Parathyroid adenoma (tissue), 2 donors: ENCODE results near the gene UBE2H.

Source experiments
- H2AFZ ChIP-seq: fragments of 300-600 bp; sonication (generic); one replicate; pipeline ENCODE4 v1.7.0; 2017; ENCODE audit warnings: antibody characterized with exemption, mild to moderate bottlenecking
- H3K27ac ChIP-seq: fragments of 300-600 bp; sonication (generic); one replicate; pipeline ENCODE4 v1.7.0; 2017
- H3K27me3 ChIP-seq: fragments of 300-600 bp; sonication (generic); one replicate; pipeline ENCODE4 v1.7.0; 2017; ENCODE audit warnings: low read length; ENCODE audit not compliant: control insufficient read depth, insufficient read depth
- H3K36me3 ChIP-seq: fragments of 300-600 bp; sonication (generic); one replicate; pipeline ENCODE4 v1.7.0; 2017; ENCODE audit warnings: low read length; ENCODE audit not compliant: control insufficient read depth, insufficient read depth
- H3K4me1 ChIP-seq: fragments of 300-600 bp; sonication (generic); one replicate; pipeline ENCODE4 v1.7.0; 2017; ENCODE audit warnings: control low read depth
- H3K4me2 ChIP-seq: fragments of 300-600 bp; sonication (generic); one replicate; pipeline ENCODE4 v1.7.0; 2017; ENCODE audit warnings: low read length
- H3K4me3 ChIP-seq: fragments of 300-600 bp; sonication (generic); one replicate; pipeline ENCODE4 v1.7.0; 2017; ENCODE audit warnings: low read depth, low read length
- H3K79me2 ChIP-seq: fragments of 300-600 bp; sonication (generic); one replicate; pipeline ENCODE4 v1.7.0; 2017; ENCODE audit warnings: control low read depth
- H3K9ac ChIP-seq: fragments of 300-600 bp; sonication (generic); one replicate; pipeline ENCODE4 v1.7.0; 2017; ENCODE audit warnings: mild to moderate bottlenecking
- H3K9me3 ChIP-seq: fragments of 300-600 bp; sonication (generic); one replicate; pipeline ENCODE4 v1.7.0; 2017; ENCODE audit warnings: low read length; ENCODE audit not compliant: control insufficient read depth
- CTCF ChIP-seq: fragments of 300-600 bp; sonication (generic); IDR thresholded peaks from one replicate; pipeline ENCODE4 v1.7.0; 2017; ENCODE audit warnings: antibody characterized with exemption, mild to moderate bottlenecking
- donor health status: primary hyperparathyroidism.

Gene UBE2H

GRCh38 chr7:129925416-129926002 lies 27.3 kb downstream of the UBE2H start:
- TF ChIP-seq CTCF, result no peak
- H3K79me2 ChIP-seq, result peaks cover 34% of the 10 kb centered on the region
- H2AFZ ChIP-seq, result no peak overlapping the region
- no peak overlapping the region for H3K9ac ChIP-seq
- no peaks in the 10 kb centered on the region for H3K9me3 ChIP-seq
- H3K4me2 ChIP-seq, result no peak overlapping the region
- H3K4me3 ChIP-seq, result no peak overlapping the region
- no peaks in the 10 kb centered on the region for H3K27me3 ChIP-seq
- peaks cover 17% of the 10 kb centered on the region for H3K4me1 ChIP-seq
- H3K36me3 ChIP-seq, result no peaks in the 10 kb centered on the region
- no peak overlapping the region for H3K27ac ChIP-seq

GRCh38 chr7:129924602-129925001 lies 28.2 kb downstream of the UBE2H start:
- Histone ChIP-seq H3K4me3 (no peak overlapping the region), H3K9me3 (no peaks in the 10 kb centered on the region), H3K27ac (no peak overlapping the region), H3K79me2 (peaks cover 26% of the 10 kb centered on the region), H3K9ac (no peak overlapping the region), H3K4me2 (no peak overlapping the region), H3K27me3 (no peaks in the 10 kb centered on the region), H2AFZ (no peak overlapping the region), H3K4me1 (peaks cover 18% of the 10 kb centered on the region), H3K36me3 (no peaks in the 10 kb centered on the region)
- TF ChIP-seq CTCF, result no peak

- Histone ChIP-seq H3K4me2 (no peak overlapping the region), H3K4me1 (peaks cover 24% of the 10 kb centered on the region), H3K4me3 (no peak overlapping the region), H3K27me3 (no peaks in the 10 kb centered on the region), H3K9me3 (no peaks in the 10 kb centered on the region), H2AFZ (no peak overlapping the region), H3K9ac (no peak overlapping the region), H3K79me2 (peaks cover 28% of the 10 kb centered on the region), H3K27ac (peak overlapping the region; percentile 52), H3K36me3 (no peaks in the 10 kb centered on the region)
- no peak for TF ChIP-seq CTCF
Measured at GRCh38 chr7:129923709-129924108, 29.1 kb downstream of the UBE2H start.

- TF ChIP-seq CTCF, result no peak
- Histone ChIP-seq H2AFZ (no peak overlapping the region), H3K27me3 (no peaks in the 10 kb centered on the region), H3K79me2 (peaks cover 40% of the 10 kb centered on the region), H3K9ac (no peak overlapping the region), H3K4me2 (no peak overlapping the region), H3K4me3 (no peak overlapping the region), H3K4me1 (peaks cover 42% of the 10 kb centered on the region), H3K36me3 (no peaks in the 10 kb centered on the region), H3K9me3 (no peaks in the 10 kb centered on the region), H3K27ac (no peak overlapping the region)
Measured at GRCh38 chr7:129919492-129919891, 33.3 kb downstream of the UBE2H start.

- Histone ChIP-seq H3K27me3 (no peaks in the 10 kb centered on the region), H3K4me3 (no peak overlapping the region), H2AFZ (no peak overlapping the region), H3K27ac (no peak overlapping the region), H3K36me3 (no peaks in the 10 kb centered on the region), H3K79me2 (peaks cover 44% of the 10 kb centered on the region), H3K4me2 (no peak overlapping the region), H3K9me3 (no peaks in the 10 kb centered on the region), H3K4me1 (peaks cover 44% of the 10 kb centered on the region), H3K9ac (no peak overlapping the region)
- no peak for TF ChIP-seq CTCF
Measured at GRCh38 chr7:129918922-129919321, 33.8 kb downstream of the UBE2H start.
